CD14-positive monocyte (primary cell): ENCODE data around the gene MYL4. TPM values are rescaled to one million over a fixed set of nuclear protein-coding genes. Genes with fewer than 3 reads are reported as not detected.
A peak's percentile ranks its signal among the peaks of the same experiment; 100 is the strongest.

ENCODE experiments used
- DNase-seq, 3 donors: peaks; one replicate each; pipeline ENCODE4 v3.0.0-alpha.2; 2011 to 2022
- H2AFZ ChIP-seq: 2 replicates; pipeline ENCODE4 v1.6.0; 2012; ENCODE audit warnings: mild to moderate bottlenecking, low read depth, low read length, inconsistent platforms; ENCODE audit not compliant: insufficient read depth, poor library complexity, severe bottlenecking
- H3K27ac ChIP-seq, 2 donors: 1 replicate in 1 of 2; 2 replicates in 1 of 2; pipeline ENCODE4 v1.5.1; 2012 to 2013; ENCODE audit warnings: low read length in 2 of 2, control low read depth in 1 of 2, inconsistent platforms in 1 of 2, low read depth in 1 of 2, mild to moderate bottlenecking in 1 of 2
- H3K27me3 ChIP-seq, 2 donors: one replicate each; pipeline versions ENCODE4 v1.6.0 to v1.6.1; 2011 to 2013; ENCODE audit warnings: low read length in 2 of 2; ENCODE audit not compliant: control insufficient read depth in 2 of 2, insufficient read depth in 2 of 2
- H3K36me3 ChIP-seq, 2 donors: replicated peaks in 1 of 2; 1 replicate in 1 of 2; 2 replicates in 1 of 2; pipeline versions ENCODE4 v1.5.1 to v1.6.1; 2012 to 2013; ENCODE audit warnings: low read length in 2 of 2, control low read depth in 1 of 2, inconsistent platforms in 1 of 2, mild to moderate bottlenecking in 1 of 2; ENCODE audit not compliant: insufficient read depth in 2 of 2, control insufficient read depth in 1 of 2
- H3K4me1 ChIP-seq, 2 donors: 1 replicate in 1 of 2; 2 replicates in 1 of 2; pipeline versions ENCODE4 v1.5.1 to v1.6.1; 2012 to 2013; ENCODE audit warnings: low read length in 2 of 2, control low read depth in 1 of 2, inconsistent platforms in 1 of 2, mild to moderate bottlenecking in 1 of 2, moderate library complexity in 1 of 2; ENCODE audit not compliant: insufficient read depth in 2 of 2, control insufficient read depth in 1 of 2
- H3K4me2 ChIP-seq: replicated peaks from 2 replicates; pipeline ENCODE3; 2012; ENCODE audit warnings: low read length, moderate library complexity, mild to moderate bottlenecking; ENCODE audit not compliant: poor library complexity, severe bottlenecking; ENCODE audit errors: extremely low read depth
- H3K4me3 ChIP-seq, 3 experiments: fragments of 200-600 bp in 1 of 3; sonication (generic) in 1 of 3; replicated peaks in 1 of 3; 1 replicate in 2 of 3; 2 replicates in 1 of 3; pipeline ENCODE4 v1.5.1; 2011 to 2013; ENCODE audit warnings: low read length in 3 of 3, mild to moderate bottlenecking in 3 of 3, control low read depth in 2 of 3, low read depth in 2 of 3, inconsistent platforms in 1 of 3, moderate library complexity in 1 of 3
- H3K79me2 ChIP-seq: 2 replicates; pipeline ENCODE4 v1.6.0; 2012; ENCODE audit warnings: mild to moderate bottlenecking, control low read depth, inconsistent platforms, low read length, moderate library complexity; ENCODE audit not compliant: insufficient read depth
- H3K9ac ChIP-seq: 2 replicates; pipeline ENCODE4 v1.6.0; 2017; ENCODE audit warnings: low read length, mild to moderate bottlenecking; ENCODE audit not compliant: insufficient read depth, poor library complexity, severe bottlenecking
- H3K9me3 ChIP-seq, 2 donors: replicated peaks in 1 of 2; 1 replicate in 1 of 2; 2 replicates in 1 of 2; pipeline versions ENCODE4 v1.5.1 to v1.6.1; 2012 to 2013; ENCODE audit warnings: low read length in 2 of 2, control low read depth in 1 of 2; ENCODE audit not compliant: control insufficient read depth in 1 of 2, insufficient read depth in 1 of 2
- H4K20me1 ChIP-seq: 2 replicates; pipeline ENCODE4 v1.6.0; 2012; ENCODE audit warnings: mild to moderate bottlenecking, low read length, control low read depth, moderate library complexity; ENCODE audit not compliant: insufficient read depth
- H3K27ac Mint-ChIP-seq, 7 donors: one replicate each; pipeline ENCODE4 v1.8.0; 2020; ENCODE audit warnings: mild to moderate bottlenecking in 7 of 7, mixed read lengths in 7 of 7, moderate library complexity in 6 of 7, inconsistent platforms in 2 of 7
- H3K27me3 Mint-ChIP-seq, 3 donors: one replicate each; pipeline ENCODE4 v1.8.0; 2021 to 2022; ENCODE audit warnings: low read depth in 3 of 3, mild to moderate bottlenecking in 3 of 3, mixed read lengths in 3 of 3, moderate library complexity in 3 of 3, inconsistent platforms in 1 of 3
- H3K36me3 Mint-ChIP-seq, 2 donors: one replicate each; pipeline ENCODE4 v1.8.0; 2020; ENCODE audit warnings: mixed read lengths in 2 of 2, inconsistent platforms in 1 of 2, mild to moderate bottlenecking in 1 of 2
- H3K4me1 Mint-ChIP-seq: one replicate; pipeline ENCODE4 v1.8.0; 2020; ENCODE audit warnings: mild to moderate bottlenecking, mixed read lengths
- H3K4me3 Mint-ChIP-seq, 2 donors: one replicate each; pipeline ENCODE4 v1.8.0; 2020; ENCODE audit warnings: mild to moderate bottlenecking in 2 of 2, mixed read lengths in 2 of 2, moderate library complexity in 1 of 2
- H3K9me3 Mint-ChIP-seq, 7 donors: one replicate each; pipeline ENCODE4 v1.8.0; 2020 to 2022; ENCODE audit warnings: mixed read lengths in 7 of 7, mild to moderate bottlenecking in 6 of 7, moderate library complexity in 6 of 7, inconsistent platforms in 2 of 7
- WGBS: methylation state at CpG from one replicate; pipeline ENCODE4 v1.1.5; 2013; ENCODE audit warnings: missing lambda C conversion rate; ENCODE audit not compliant: insufficient coverage; 5-methylcytosine and 5-hydroxymethylcytosine counted together
- intact Hi-C, 2 donors: fragments of 100-400 bp; cut with micrococcal nuclease; formaldehyde crosslinking; loops; one replicate each; pipeline versions ENCODE4 v1.15.0 to v1.15.1; 2023
- polyA plus RNA-seq, 3 donors: library from polyadenylated mRNA; depleted of rRNA in 1 of 3; unstranded in 2 of 3; stranded (reverse) in 1 of 3; fragments of 300-500 nt in 2 of 3; fragments of >200 nt in 1 of 3; fragmentation: Illumina TruSeq in 2 of 3; gene quantifications; 1 replicate in 2 of 3; 2 replicates in 1 of 3; pipeline ENCODE4 v1.2.3, GENCODE V29; 2012 to 2021
- TF ChIP-seq, protein P1 (sequence below): fragments of 200-600 bp; IDR thresholded peaks from one replicate; pipeline ENCODE4 v1.8.0; 2022; ENCODE audit warnings: antibody characterized with exemption, mild to moderate bottlenecking

Gene MYL4
- polyA plus RNA-seq, 3 donors: 0.43 TPM; not detected in 2

GRCh38 chr17:47188876-47189731, 20.0 kb upstream of the MYL4 start, which contains the start of gene CDC27:
TSS of gene CDC27 (minus strand) at chr17:47189295. CDS start at chr17:47189172, 123 bp downstream.
- Histone ChIP-seq H3K9ac (peak within 1 kb of the TSS; percentile 99), H3K9me3 (no peaks in the 10 kb centered on the region), H3K36me3 (no peaks in the 10 kb centered on the region), H3K27me3 (no peaks in the 10 kb centered on the region), H4K20me1 (peaks cover 32% of the 10 kb centered on the region), H3K27ac (peak within 1 kb of the TSS; percentile 98 to 99), H2AFZ (peak within 1 kb of the TSS; percentile 79), H3K4me2 (peak within 1 kb of the TSS; percentile 88), H3K4me1 (peaks cover 10 to 29% of the 10 kb centered on the region in 2 donors), H3K4me3 (peak within 1 kb of the TSS; percentile 47 to 89 (median 82)), H3K79me2 (peaks cover 50% of the 10 kb centered on the region)
- intact Hi-C loops: loop anchor here in 1 of 2 donors (5.0 kb wide), 1 partner anchor 87 kb away; no protein-coding TSS in a partner anchor
- H3K27me3 Mint-ChIP-seq: peaks cover 2 to 5% (median 3%) of the 10 kb centered on the region in 3 donors
- TF ChIP-seq, protein P1, sequence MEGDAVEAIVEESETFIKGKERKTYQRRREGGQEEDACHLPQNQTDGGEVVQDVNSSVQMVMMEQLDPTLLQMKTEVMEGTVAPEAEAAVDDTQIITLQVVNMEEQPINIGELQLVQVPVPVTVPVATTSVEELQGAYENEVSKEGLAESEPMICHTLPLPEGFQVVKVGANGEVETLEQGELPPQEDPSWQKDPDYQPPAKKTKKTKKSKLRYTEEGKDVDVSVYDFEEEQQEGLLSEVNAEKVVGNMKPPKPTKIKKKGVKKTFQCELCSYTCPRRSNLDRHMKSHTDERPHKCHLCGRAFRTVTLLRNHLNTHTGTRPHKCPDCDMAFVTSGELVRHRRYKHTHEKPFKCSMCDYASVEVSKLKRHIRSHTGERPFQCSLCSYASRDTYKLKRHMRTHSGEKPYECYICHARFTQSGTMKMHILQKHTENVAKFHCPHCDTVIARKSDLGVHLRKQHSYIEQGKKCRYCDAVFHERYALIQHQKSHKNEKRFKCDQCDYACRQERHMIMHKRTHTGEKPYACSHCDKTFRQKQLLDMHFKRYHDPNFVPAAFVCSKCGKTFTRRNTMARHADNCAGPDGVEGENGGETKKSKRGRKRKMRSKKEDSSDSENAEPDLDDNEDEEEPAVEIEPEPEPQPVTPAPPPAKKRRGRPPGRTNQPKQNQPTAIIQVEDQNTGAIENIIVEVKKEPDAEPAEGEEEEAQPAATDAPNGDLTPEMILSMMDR: no peak
- WGBS: 0% methylated on average over 63 of the region's 64 CpGs
- peak within 1 kb of the TSS; percentile 99 to 100 (median 99) for H3K27ac Mint-ChIP-seq
- H3K4me1 Mint-ChIP-seq: peaks cover 38% of the 10 kb centered on the region
- peaks cover 0 to 5% of the 10 kb centered on the region in 2 donors for H3K36me3 Mint-ChIP-seq
- H3K9me3 Mint-ChIP-seq: peaks cover 0 to 3% (median 0%) of the 10 kb centered on the region in 7 donors
- H3K4me3 Mint-ChIP-seq: peak within 1 kb of the TSS; percentile 89 to 97
- peak; percentile 99 to 100 (median 99) for DNase-seq

DNA sequence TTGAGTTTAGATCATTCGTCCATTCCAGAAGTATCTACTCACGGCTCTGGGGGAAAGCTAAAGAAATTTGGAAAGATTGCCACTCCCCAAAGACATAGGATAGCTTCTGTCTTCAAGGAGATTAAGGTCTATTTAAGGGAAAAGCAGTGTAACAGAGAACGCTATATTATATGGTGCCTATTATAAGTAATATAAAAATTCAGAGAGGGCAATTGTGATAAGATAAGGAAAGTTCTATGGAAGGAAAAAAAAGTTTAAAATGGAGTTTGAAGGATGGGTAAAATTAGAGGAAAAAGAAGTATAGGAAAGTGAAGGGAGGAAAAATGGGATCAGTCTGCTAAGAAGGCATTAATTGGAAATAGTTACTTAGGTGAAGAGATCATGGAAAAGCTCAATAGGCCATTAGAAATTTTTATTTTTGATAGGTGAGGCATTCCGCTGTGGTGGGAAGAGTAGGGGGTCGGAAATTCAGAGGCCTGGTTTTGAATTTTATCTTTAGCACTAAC, 19.4 kb upstream of the MYL4 start:
- Histone ChIP-seq H3K4me2 (peak overlapping the region; percentile 88), H4K20me1 (peaks cover 25% of the 10 kb centered on the region), H3K9me3 (no peaks in the 10 kb centered on the region), H3K4me3 (peak overlapping the region; percentile 40 to 89 (median 82)), H3K36me3 (no peaks in the 10 kb centered on the region), H3K27ac (peak overlapping the region in 1 of 2 donors; percentile 98), H3K27me3 (no peaks in the 10 kb centered on the region), H3K4me1 (peaks cover 10 to 29% of the 10 kb centered on the region in 2 donors), H3K79me2 (peaks cover 44% of the 10 kb centered on the region), H3K9ac (peak overlapping the region; percentile 99), H2AFZ (peak overlapping the region; percentile 76)
- peaks cover 2 to 7% (median 3%) of the 10 kb centered on the region in 3 donors for H3K27me3 Mint-ChIP-seq
- intact Hi-C loops: loop anchor here in 1 of 2 donors (5.0 kb wide), 1 partner anchor 87 kb away; no protein-coding TSS in a partner anchor
- H3K4me3 Mint-ChIP-seq: peak overlapping the region; percentile 89 to 97
- peaks cover 32% of the 10 kb centered on the region for H3K4me1 Mint-ChIP-seq
- TF ChIP-seq, protein P1: no peak
- H3K9me3 Mint-ChIP-seq: peaks cover 0 to 3% (median 0%) of the 10 kb centered on the region in 7 donors
- WGBS: no CpG with 5 or more reads among the region's 5 CpGs
- peak overlapping the region in 6 of 7 donors; percentile 12 to 99 (median 94) for H3K27ac Mint-ChIP-seq
- peaks cover 0 to 5% of the 10 kb centered on the region in 2 donors for H3K36me3 Mint-ChIP-seq
- no peak for DNase-seq
